Liver (tissue), 9 donors: Measurements from ENCODE around the gene IQCE. TPM values are rescaled to one million over a fixed set of nuclear protein-coding genes. Genes with fewer than 3 reads are reported as not detected.

Source experiments
- DNase-seq: peaks from one replicate; pipeline ENCODE4 v3.0.0-alpha.2; 2017; ENCODE audit warnings: low spot score
- H3K27ac ChIP-seq, 2 donors: one replicate each; pipeline ENCODE4 v1.7.0; 2013; ENCODE audit warnings: inconsistent platforms in 2 of 2, low read length in 2 of 2, control low read depth in 1 of 2, low read depth in 1 of 2, mild to moderate bottlenecking in 1 of 2
- H3K27me3 ChIP-seq, 4 donors: one replicate each; pipeline versions ENCODE4 v1.6.1 to v1.7.0; 2013; ENCODE audit warnings: low read length in 3 of 4, inconsistent platforms in 1 of 4, mild to moderate bottlenecking in 1 of 4, moderate library complexity in 1 of 4; ENCODE audit not compliant: control insufficient read depth in 4 of 4, insufficient read depth in 4 of 4
- H3K36me3 ChIP-seq, 4 donors: one replicate each; pipeline versions ENCODE4 v1.6.1 to v1.7.0; 2013; ENCODE audit warnings: low read length in 3 of 4, mild to moderate bottlenecking in 3 of 4, low read depth in 1 of 4, moderate library complexity in 1 of 4; ENCODE audit not compliant: control insufficient read depth in 4 of 4, insufficient read depth in 3 of 4
- H3K4me1 ChIP-seq, 4 donors: one replicate each; pipeline versions ENCODE4 v1.6.1 to v1.7.0; 2013; ENCODE audit warnings: low read length in 3 of 4, mild to moderate bottlenecking in 3 of 4, moderate library complexity in 1 of 4; ENCODE audit not compliant: control insufficient read depth in 4 of 4, insufficient read depth in 4 of 4
- H3K4me3 ChIP-seq, 3 donors: one replicate each; pipeline versions ENCODE4 v1.6.1 to v1.7.0; 2013; ENCODE audit warnings: low read length in 3 of 3, control low read depth in 1 of 3, low read depth in 1 of 3, mild to moderate bottlenecking in 1 of 3
- H3K9ac ChIP-seq, 2 donors: one replicate each; pipeline ENCODE4 v1.7.0; 2013; ENCODE audit warnings: low read length in 2 of 2, mild to moderate bottlenecking in 2 of 2, moderate library complexity in 2 of 2, control low read depth in 1 of 2, low read depth in 1 of 2
- H3K9me3 ChIP-seq, 4 donors: one replicate each; pipeline versions ENCODE4 v1.6.1 to v1.7.0; 2013; ENCODE audit warnings: low read length in 3 of 4; ENCODE audit not compliant: control insufficient read depth in 4 of 4
- ATF3 ChIP-seq: IDR thresholded peaks from 2 replicates; pipeline ENCODE4 v1.6.1; 2016; ENCODE audit warnings: antibody characterized with exemption
- EGR1 ChIP-seq, 2 donors: IDR thresholded peaks; 2 replicates each; pipeline ENCODE4 v1.6.1; 2016 to 2018; ENCODE audit warnings: antibody characterized with exemption in 2 of 2, low read depth in 2 of 2
- FOXA1 ChIP-seq: IDR thresholded peaks from 2 replicates; pipeline ENCODE4 v1.6.1; 2016; ENCODE audit warnings: antibody characterized with exemption
- FOXA2 ChIP-seq: IDR thresholded peaks from 2 replicates; pipeline ENCODE4 v1.6.1; 2016; ENCODE audit warnings: antibody characterized with exemption
- GABPA ChIP-seq, 2 donors: IDR thresholded peaks in 1 of 2; conservative IDR thresholded peaks in 1 of 2; 2 replicates each; pipeline ENCODE4 v1.6.1; 2016; ENCODE audit warnings: antibody characterized with exemption in 2 of 2, mild to moderate bottlenecking in 1 of 2, moderate library complexity in 1 of 2
- HNF4A ChIP-seq, 2 donors: conservative IDR thresholded peaks; 2 replicates each; pipeline ENCODE4 v1.6.1; 2016; ENCODE audit warnings: antibody characterized with exemption in 2 of 2, mild to moderate bottlenecking in 2 of 2
- HNF4G ChIP-seq: IDR thresholded peaks from 2 replicates; pipeline ENCODE4 v1.6.1; 2016; ENCODE audit warnings: antibody characterized with exemption
- JUND ChIP-seq, 2 donors: IDR thresholded peaks; 2 replicates each; pipeline ENCODE4 v1.6.1; 2016; ENCODE audit warnings: antibody characterized with exemption in 2 of 2
- MAX ChIP-seq: IDR thresholded peaks from 2 replicates; pipeline ENCODE4 v1.6.1; 2016; ENCODE audit warnings: antibody characterized with exemption
- NR2F2 ChIP-seq: IDR thresholded peaks from 2 replicates; pipeline ENCODE4 v1.6.1; 2016; ENCODE audit warnings: antibody characterized with exemption
- RAD21 ChIP-seq, 2 donors: IDR thresholded peaks; 2 replicates each; pipeline ENCODE4 v1.6.1; 2016; ENCODE audit warnings: antibody characterized with exemption in 2 of 2, mild to moderate bottlenecking in 2 of 2
- REST ChIP-seq: IDR thresholded peaks from 2 replicates; pipeline ENCODE4 v1.6.1; 2016; ENCODE audit warnings: antibody characterized with exemption, mild to moderate bottlenecking
- RXRA ChIP-seq, 2 donors: IDR thresholded peaks; 2 replicates each; pipeline ENCODE4 v1.6.1; 2017 to 2018; ENCODE audit warnings: antibody characterized with exemption in 2 of 2, mild to moderate bottlenecking in 1 of 2
- SP1 ChIP-seq: IDR thresholded peaks from 2 replicates; pipeline ENCODE4 v1.6.1; 2018; ENCODE audit warnings: antibody characterized with exemption, mild to moderate bottlenecking
- TAF1 ChIP-seq: conservative IDR thresholded peaks from 2 replicates; pipeline ENCODE4 v1.6.1; 2016; ENCODE audit warnings: antibody characterized with exemption, mild to moderate bottlenecking
- YY1 ChIP-seq: IDR thresholded peaks from 2 replicates; pipeline ENCODE4 v1.6.1; 2016; ENCODE audit warnings: antibody characterized with exemption, mild to moderate bottlenecking
- WGBS: extraction: QIAGEN DNeasy Blood & Tissue Kit; methylation state at CpG from one replicate; pipeline ENCODE4 v1.1.7; 2013; 5-methylcytosine and 5-hydroxymethylcytosine counted together
- polyA plus RNA-seq, 2 donors: library from polyadenylated mRNA; stranded (reverse) in 1 of 2; unstranded in 1 of 2; fragments of 200-250 nt in 1 of 2; fragments of >200 nt in 1 of 2; fragmentation: Nextera tagmentation in 1 of 2; extraction: Ambion mirVana in 1 of 2; gene quantifications; one replicate each; pipeline versions ENCODE4 v1.2.1 to v1.2.3, GENCODE V29; 2013 to 2015
- total RNA-seq, 2 donors: library from RNA; depleted of rRNA; stranded (reverse); fragments of >200 nt; gene quantifications; one replicate each; pipeline ENCODE4 v1.2.3, GENCODE V29; 2014
- TF ChIP-seq, protein P1 (sequence below): fragments of 150-350 bp; IDR thresholded peaks from 2 replicates; pipeline ENCODE4 v1.5.1; 2017; ENCODE audit warnings: improper control_type of control experiment, low read depth, low read length; ENCODE audit not compliant: missing input control
- TF ChIP-seq, protein P2 (sequence below): IDR thresholded peaks from 2 replicates; pipeline ENCODE4 v1.6.1; 2016; ENCODE audit warnings: antibody characterized with exemption
- donor health status: healthy.
- donor health status: healthy.
- donor health status: healthy.
- donor health status: healthy.
- donor health status: healthy.

Gene IQCE
- total and polyA plus RNA-seq, 4 donors = 2.1 to 5.9 (median 3.6) TPM

GRCh38 chr7:2519119-2519930 lies 39.5 kb upstream of the IQCE start, which contains the start of gene LFNG:
Gene LFNG (plus strand): TSS chr7:2519774. CDS start chr7:2519862, 88 bp downstream.
- H3K4me1 ChIP-seq = peaks cover 2 to 32% (median 11%) of the 10 kb centered on the region in 4 donors
- H3K27ac ChIP-seq = peak within 1 kb of the TSS in 1 of 2 donors; percentile 16
- no peaks in the 10 kb centered on the region for H3K27me3 ChIP-seq
- TF ChIP-seq RXRA (IDR thresholded peaks at IDR 0.05) (no peak), REST (peak; percentile 29), FOXA1 (no peak)
- H3K36me3 ChIP-seq = no peaks in the 10 kb centered on the region
- DNase-seq = peak; percentile 82
- WGBS = under 1% methylated on average over 95 of the region's 95 CpGs
- H3K9ac ChIP-seq = no peak within 1 kb of the TSS
- peak within 1 kb of the TSS; percentile 41 to 59 (median 58) for H3K4me3 ChIP-seq
- H3K9me3 ChIP-seq = no peaks in the 10 kb centered on the region

GRCh38 chr7:2520131-2520760 lies 38.5 kb upstream of the IQCE start:
- WGBS = 6% methylated on average over 37 of the region's 37 CpGs

More at GRCh38 chr7:2520131-2520760, 38.5 kb upstream of the IQCE start:
- no peak for TF ChIP-seq RAD21 (IDR thresholded peaks at IDR 0.05)
- TF ChIP-seq SP1 = no peak
- TF ChIP-seq HNF4A (conservative IDR thresholded peaks at IDR 0.05) = no peak
- no peak for TF ChIP-seq NR2F2
- TF ChIP-seq JUND (IDR thresholded peaks at IDR 0.05) = no peak
- TF ChIP-seq HNF4G = no peak
- no peak for TF ChIP-seq REST
- no peak for TF ChIP-seq FOXA1
- TF ChIP-seq, protein P1, sequence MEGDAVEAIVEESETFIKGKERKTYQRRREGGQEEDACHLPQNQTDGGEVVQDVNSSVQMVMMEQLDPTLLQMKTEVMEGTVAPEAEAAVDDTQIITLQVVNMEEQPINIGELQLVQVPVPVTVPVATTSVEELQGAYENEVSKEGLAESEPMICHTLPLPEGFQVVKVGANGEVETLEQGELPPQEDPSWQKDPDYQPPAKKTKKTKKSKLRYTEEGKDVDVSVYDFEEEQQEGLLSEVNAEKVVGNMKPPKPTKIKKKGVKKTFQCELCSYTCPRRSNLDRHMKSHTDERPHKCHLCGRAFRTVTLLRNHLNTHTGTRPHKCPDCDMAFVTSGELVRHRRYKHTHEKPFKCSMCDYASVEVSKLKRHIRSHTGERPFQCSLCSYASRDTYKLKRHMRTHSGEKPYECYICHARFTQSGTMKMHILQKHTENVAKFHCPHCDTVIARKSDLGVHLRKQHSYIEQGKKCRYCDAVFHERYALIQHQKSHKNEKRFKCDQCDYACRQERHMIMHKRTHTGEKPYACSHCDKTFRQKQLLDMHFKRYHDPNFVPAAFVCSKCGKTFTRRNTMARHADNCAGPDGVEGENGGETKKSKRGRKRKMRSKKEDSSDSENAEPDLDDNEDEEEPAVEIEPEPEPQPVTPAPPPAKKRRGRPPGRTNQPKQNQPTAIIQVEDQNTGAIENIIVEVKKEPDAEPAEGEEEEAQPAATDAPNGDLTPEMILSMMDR = no peak
- no peak for TF ChIP-seq GABPA (IDR thresholded peaks at IDR 0.05 in 1 of 2, conservative IDR thresholded peaks at IDR 0.05 in 1 of 2)
- TF ChIP-seq YY1 = no peak
- TF ChIP-seq, protein P2, sequence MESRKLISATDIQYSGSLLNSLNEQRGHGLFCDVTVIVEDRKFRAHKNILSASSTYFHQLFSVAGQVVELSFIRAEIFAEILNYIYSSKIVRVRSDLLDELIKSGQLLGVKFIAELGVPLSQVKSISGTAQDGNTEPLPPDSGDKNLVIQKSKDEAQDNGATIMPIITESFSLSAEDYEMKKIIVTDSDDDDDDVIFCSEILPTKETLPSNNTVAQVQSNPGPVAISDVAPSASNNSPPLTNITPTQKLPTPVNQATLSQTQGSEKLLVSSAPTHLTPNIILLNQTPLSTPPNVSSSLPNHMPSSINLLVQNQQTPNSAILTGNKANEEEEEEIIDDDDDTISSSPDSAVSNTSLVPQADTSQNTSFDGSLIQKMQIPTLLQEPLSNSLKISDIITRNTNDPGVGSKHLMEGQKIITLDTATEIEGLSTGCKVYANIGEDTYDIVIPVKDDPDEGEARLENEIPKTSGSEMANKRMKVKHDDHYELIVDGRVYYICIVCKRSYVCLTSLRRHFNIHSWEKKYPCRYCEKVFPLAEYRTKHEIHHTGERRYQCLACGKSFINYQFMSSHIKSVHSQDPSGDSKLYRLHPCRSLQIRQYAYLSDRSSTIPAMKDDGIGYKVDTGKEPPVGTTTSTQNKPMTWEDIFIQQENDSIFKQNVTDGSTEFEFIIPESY = no peak
- no peak for TF ChIP-seq MAX
- no peak for TF ChIP-seq EGR1 (IDR thresholded peaks at IDR 0.05; ENCODE audit: low read depth in 2 of 2)
- TF ChIP-seq RXRA (IDR thresholded peaks at IDR 0.05) = no peak
- no peak for TF ChIP-seq FOXA2
- no peak for TF ChIP-seq TAF1
- no peak for TF ChIP-seq ATF3
- H3K36me3 ChIP-seq = no peaks in the 10 kb centered on the region
- no peak overlapping the region for H3K27ac ChIP-seq
- no peaks in the 10 kb centered on the region for H3K27me3 ChIP-seq
- peaks cover 2 to 32% (median 11%) of the 10 kb centered on the region in 4 donors for H3K4me1 ChIP-seq
- no peaks in the 10 kb centered on the region for H3K9me3 ChIP-seq
- peak overlapping the region; percentile 26 to 59 (median 41) for H3K4me3 ChIP-seq
- DNase-seq = no peak
- no peak overlapping the region for H3K9ac ChIP-seq
